GM19397 (cell line): Measurements from ENCODE around the gene LSM14A.

Experiments used
- ATAC-seq: cut with Tn5 transposase; IDR thresholded peaks from one replicate; pipeline ENCODE4 v1.9.1; 2021; ENCODE audit warnings: mild to moderate bottlenecking, moderate library complexity; ENCODE audit not compliant: unreplicated experiment

Gene LSM14A

DNA sequence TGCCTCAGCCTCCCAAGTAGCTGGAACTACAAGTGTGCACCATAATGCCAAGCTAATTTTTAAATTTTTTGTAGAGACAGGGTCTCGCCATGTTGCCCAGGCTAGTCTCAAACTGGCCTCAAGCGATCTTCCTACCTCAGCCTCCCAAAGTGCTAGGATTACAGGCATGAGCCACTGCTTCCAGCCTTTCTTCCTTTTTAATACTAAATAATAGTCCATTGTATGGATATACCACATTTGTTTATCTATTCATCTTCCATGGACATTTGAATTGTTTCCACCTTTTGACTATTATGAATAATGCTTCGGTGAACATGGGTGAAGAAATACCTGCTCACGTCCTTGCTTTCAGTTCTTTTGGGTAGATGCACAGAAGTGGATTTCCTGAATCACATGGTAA lies 106.5 kb downstream of the LSM14A start:
- ATAC-seq = no peak
